GM23338 (cell line): Measurements from ENCODE around the gene AKAP13. TPM values are rescaled to one million over a fixed set of nuclear protein-coding genes. Genes with fewer than 3 reads are reported as not detected.

Source experiments
- ATAC-seq: fragments of 200-7000 bp; cut with Tn5 transposase; 3 replicates; pipeline ENCODE4 v1.9.1; 2020
- DNase-seq: peaks from one replicate; pipeline ENCODE4 v3.0.0-alpha.2; 2015; ENCODE audit warnings: low spot score
- H2AFZ ChIP-seq: fragments of 200-600 bp; sonication (generic); 2 replicates; pipeline ENCODE4 v1.8.0; 2016; ENCODE audit warnings: antibody characterized with exemption, mild to moderate bottlenecking, moderate library complexity
- H3F3A ChIP-seq: fragments of 200-600 bp; sonication (generic); replicated peaks from 2 replicates; pipeline ENCODE4 v1.8.0; 2017; ENCODE audit warnings: antibody characterized with exemption, mixed run types, low read depth
- H3K27ac ChIP-seq: fragments of 200-600 bp; sonication (generic); 2 replicates; pipeline ENCODE4 v1.6.1; 2016; ENCODE audit warnings: low read depth
- H3K27me3 ChIP-seq: fragments of 200-600 bp; sonication (generic); 2 replicates; pipeline ENCODE4 v1.8.0; 2016; ENCODE audit warnings: mild to moderate bottlenecking, mixed run types, moderate library complexity; ENCODE audit not compliant: insufficient read depth
- H3K36me3 ChIP-seq: fragments of 200-600 bp; sonication (generic); 2 replicates; pipeline ENCODE4 v1.8.0; 2016; ENCODE audit warnings: mild to moderate bottlenecking; ENCODE audit not compliant: insufficient read depth
- H3K4me1 ChIP-seq: fragments of 200-600 bp; sonication (generic); 2 replicates; pipeline ENCODE4 v1.8.0; 2016; ENCODE audit warnings: mild to moderate bottlenecking, moderate library complexity; ENCODE audit not compliant: insufficient read depth
- H3K4me2 ChIP-seq: fragments of 200-600 bp; sonication (generic); 2 replicates; pipeline ENCODE4 v1.7.1; 2017; ENCODE audit warnings: mixed run types
- H3K4me3 ChIP-seq: fragments of 200-600 bp; sonication (generic); 2 replicates; pipeline ENCODE4 v1.6.1; 2016; ENCODE audit warnings: mixed run types
- H3K79me2 ChIP-seq: fragments of 200-600 bp; sonication (generic); replicated peaks from 2 replicates; pipeline ENCODE4 v1.8.0; 2017; ENCODE audit warnings: mild to moderate bottlenecking; ENCODE audit not compliant: insufficient read depth
- H3K9me2 ChIP-seq: fragments of 200-600 bp; sonication (generic); 2 replicates; pipeline ENCODE4 v1.8.0; 2017; ENCODE audit not compliant: insufficient read depth
- H4K20me1 ChIP-seq: fragments of 200-600 bp; sonication (generic); replicated peaks from 2 replicates; pipeline ENCODE4 v1.8.0; 2017; ENCODE audit warnings: mild to moderate bottlenecking; ENCODE audit not compliant: insufficient read depth
- H3K27ac Mint-ChIP-seq: 2 replicates; pipeline ENCODE4 v1.8.0; 2020; ENCODE audit warnings: inconsistent platforms, mild to moderate bottlenecking, moderate library complexity, mixed read lengths
- H3K27me3 Mint-ChIP-seq: 3 replicates; pipeline ENCODE4 v1.8.0; 2022; ENCODE audit warnings: low read depth, mild to moderate bottlenecking, moderate library complexity, mixed read lengths, inconsistent platforms; ENCODE audit not compliant: insufficient read depth, poor library complexity
- H3K36me3 Mint-ChIP-seq: 3 replicates; pipeline ENCODE4 v1.8.0; 2021; ENCODE audit warnings: low read depth, mild to moderate bottlenecking, inconsistent platforms, moderate library complexity, mixed read lengths
- H3K4me1 Mint-ChIP-seq: 3 replicates; pipeline ENCODE4 v1.8.0; 2020; ENCODE audit warnings: mild to moderate bottlenecking, inconsistent platforms, mixed read lengths
- H3K4me3 Mint-ChIP-seq: 3 replicates; pipeline ENCODE4 v1.8.0; 2021; ENCODE audit warnings: moderate library complexity, mild to moderate bottlenecking, inconsistent platforms, mixed read lengths
- H3K9me3 Mint-ChIP-seq: 3 replicates; pipeline ENCODE4 v1.8.0; 2020; ENCODE audit warnings: moderate library complexity, mild to moderate bottlenecking, inconsistent platforms, mixed read lengths
- CREB1 ChIP-seq: fragments of 250-450 bp; sonication (Bioruptor Pico); IDR thresholded peaks from 2 replicates; pipeline ENCODE4 v1.5.0; 2020; ENCODE audit warnings: low read depth, mild to moderate bottlenecking, moderate library complexity
- EZH2 ChIP-seq: fragments of 200-600 bp; sonication (generic); IDR thresholded peaks from one replicate; pipeline ENCODE4 v1.8.0; 2017; ENCODE audit warnings: antibody characterized with exemption, mild to moderate bottlenecking, low read depth; ENCODE audit not compliant: unreplicated experiment
- EZH2phosphoT487 ChIP-seq: fragments of 200-600 bp; sonication (generic); IDR thresholded peaks from one replicate; pipeline ENCODE4 v1.8.1; 2018; ENCODE audit warnings: antibody characterized with exemption; ENCODE audit not compliant: unreplicated experiment
- JUNB ChIP-seq: IDR thresholded peaks from one replicate; pipeline ENCODE4 v1.6.1; 2016; ENCODE audit warnings: antibody characterized with exemption; ENCODE audit not compliant: unreplicated experiment
- NANOG ChIP-seq: IDR thresholded peaks from 2 replicates; pipeline ENCODE4 v1.6.1; 2016; ENCODE audit warnings: antibody characterized with exemption, borderline replicate concordance
- POLR2AphosphoS5 ChIP-seq: IDR thresholded peaks from 2 replicates; pipeline ENCODE4 v1.6.1; 2016; ENCODE audit warnings: antibody characterized with exemption, low read depth
- STAT1 ChIP-seq: IDR thresholded peaks from one replicate; pipeline ENCODE4 v1.6.1; 2016; ENCODE audit warnings: antibody characterized with exemption; ENCODE audit not compliant: unreplicated experiment
- ZNF114 ChIP-seq: fragments of 250-450 bp; sonication (Bioruptor Pico); IDR thresholded peaks from 2 replicates; pipeline ENCODE4 v1.5.0; 2020; ENCODE audit warnings: mild to moderate bottlenecking, moderate library complexity
- ZNF331 ChIP-seq: fragments of 250-450 bp; sonication (Bioruptor Pico); IDR thresholded peaks from 2 replicates; pipeline ENCODE4 v1.5.0; 2020; ENCODE audit warnings: low read depth, mild to moderate bottlenecking, moderate library complexity
- polyA plus RNA-seq: library from polyadenylated mRNA; unstranded; fragments of >200 nt; fragmentation: Nextera tagmentation; extraction: Ambion mirVana; gene quantifications from 2 replicates; pipeline ENCODE4 v1.2.1, GENCODE V29; 2016
- total RNA-seq: library from RNA; depleted of rRNA; stranded (reverse); fragments of >200 nt; shearing (Covaris generic); gene quantifications from 2 replicates; pipeline ENCODE4 v1.2.3, GENCODE V29; 2014
- TF ChIP-seq, protein P1 (sequence below): IDR thresholded peaks from one replicate; pipeline ENCODE4 v1.6.1; 2018; ENCODE audit warnings: antibody characterized with exemption; ENCODE audit not compliant: unreplicated experiment
- TF ChIP-seq, protein P2 (sequence below): fragments of 250-450 bp; sonication (Bioruptor Pico); IDR thresholded peaks from 2 replicates; pipeline ENCODE4 v1.5.0; 2020; ENCODE audit warnings: mild to moderate bottlenecking, moderate library complexity
- TF ChIP-seq, protein P3 (sequence below): IDR thresholded peaks from 2 replicates; pipeline ENCODE4 v1.6.1; 2016; ENCODE audit warnings: antibody characterized with exemption
- TF ChIP-seq, protein P4 (sequence below), 2 experiments: fragments of 200-600 bp in 1 of 2; sonication (generic) in 1 of 2; conservative IDR thresholded peaks; 2 replicates each; pipeline versions ENCODE4 v1.5.1 to v1.6.1; 2016 to 2017; ENCODE audit warnings: antibody characterized with exemption in 2 of 2, low read depth in 2 of 2, mild to moderate bottlenecking in 2 of 2, moderate library complexity in 1 of 2

AKAP13 gene
- total and polyA plus RNA-seq, 2 experiments from 2014 or later = 46.2 to 60.7 TPM

DNA sequence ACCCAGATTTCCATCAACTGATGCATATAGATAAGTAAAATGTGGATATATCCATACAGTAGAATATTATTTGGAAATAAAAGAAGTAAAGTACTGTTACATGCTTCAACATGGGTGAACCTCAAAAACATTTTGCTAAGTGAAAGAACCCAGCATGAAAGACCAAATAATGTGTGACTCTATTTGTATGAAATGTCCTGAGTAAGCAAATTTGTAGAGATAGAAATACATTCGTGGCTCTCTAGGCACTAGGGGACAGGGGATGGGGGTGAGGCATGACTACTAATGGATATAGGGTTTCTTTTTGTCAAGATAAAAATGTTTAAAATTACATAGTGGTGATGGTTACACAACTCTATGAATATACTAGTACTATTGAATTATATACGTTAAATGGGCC, 250.6 kb downstream of the AKAP13 start:
- no peaks in the 10 kb centered on the region for H3K36me3 ChIP-seq
- H3F3A ChIP-seq = no peaks in the 10 kb centered on the region
- Mint-ChIP-seq H3K4me3 (no peak overlapping the region), H3K27ac (no peak overlapping the region; the same call in 1 of the 2 replicates), H3K36me3 (no peaks in the 10 kb centered on the region), H3K27me3 (no peaks in the 10 kb centered on the region), H3K4me1 (peaks cover 7% of the 10 kb centered on the region; the same call in 1 of the 3 replicates), H3K9me3 (no peaks in the 10 kb centered on the region)
- no peak overlapping the region for H3K4me3 ChIP-seq
- H3K79me2 ChIP-seq = no peaks in the 10 kb centered on the region; the same call in 1 of the 2 replicates
- no peaks in the 10 kb centered on the region; the same call in 1 of the 2 replicates for H4K20me1 ChIP-seq
- no peaks in the 10 kb centered on the region for H3K4me1 ChIP-seq
- H2AFZ ChIP-seq = no peak overlapping the region
- no peak overlapping the region for H3K27ac ChIP-seq
- no peaks in the 10 kb centered on the region for H3K27me3 ChIP-seq
- TF ChIP-seq STAT1 = no peak
- TF ChIP-seq CREB1 (CRISPR knock-in tag) = no peak
- no peak for TF ChIP-seq EZH2
- no peak for TF ChIP-seq POLR2AphosphoS5
- TF ChIP-seq NANOG = no peak
- no peak for TF ChIP-seq ZNF114 (CRISPR knock-in tag)
- TF ChIP-seq, protein P1, sequence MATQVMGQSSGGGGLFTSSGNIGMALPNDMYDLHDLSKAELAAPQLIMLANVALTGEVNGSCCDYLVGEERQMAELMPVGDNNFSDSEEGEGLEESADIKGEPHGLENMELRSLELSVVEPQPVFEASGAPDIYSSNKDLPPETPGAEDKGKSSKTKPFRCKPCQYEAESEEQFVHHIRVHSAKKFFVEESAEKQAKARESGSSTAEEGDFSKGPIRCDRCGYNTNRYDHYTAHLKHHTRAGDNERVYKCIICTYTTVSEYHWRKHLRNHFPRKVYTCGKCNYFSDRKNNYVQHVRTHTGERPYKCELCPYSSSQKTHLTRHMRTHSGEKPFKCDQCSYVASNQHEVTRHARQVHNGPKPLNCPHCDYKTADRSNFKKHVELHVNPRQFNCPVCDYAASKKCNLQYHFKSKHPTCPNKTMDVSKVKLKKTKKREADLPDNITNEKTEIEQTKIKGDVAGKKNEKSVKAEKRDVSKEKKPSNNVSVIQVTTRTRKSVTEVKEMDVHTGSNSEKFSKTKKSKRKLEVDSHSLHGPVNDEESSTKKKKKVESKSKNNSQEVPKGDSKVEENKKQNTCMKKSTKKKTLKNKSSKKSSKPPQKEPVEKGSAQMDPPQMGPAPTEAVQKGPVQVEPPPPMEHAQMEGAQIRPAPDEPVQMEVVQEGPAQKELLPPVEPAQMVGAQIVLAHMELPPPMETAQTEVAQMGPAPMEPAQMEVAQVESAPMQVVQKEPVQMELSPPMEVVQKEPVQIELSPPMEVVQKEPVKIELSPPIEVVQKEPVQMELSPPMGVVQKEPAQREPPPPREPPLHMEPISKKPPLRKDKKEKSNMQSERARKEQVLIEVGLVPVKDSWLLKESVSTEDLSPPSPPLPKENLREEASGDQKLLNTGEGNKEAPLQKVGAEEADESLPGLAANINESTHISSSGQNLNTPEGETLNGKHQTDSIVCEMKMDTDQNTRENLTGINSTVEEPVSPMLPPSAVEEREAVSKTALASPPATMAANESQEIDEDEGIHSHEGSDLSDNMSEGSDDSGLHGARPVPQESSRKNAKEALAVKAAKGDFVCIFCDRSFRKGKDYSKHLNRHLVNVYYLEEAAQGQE = no peak
- TF ChIP-seq JUNB = no peak
- TF ChIP-seq, protein P2, sequence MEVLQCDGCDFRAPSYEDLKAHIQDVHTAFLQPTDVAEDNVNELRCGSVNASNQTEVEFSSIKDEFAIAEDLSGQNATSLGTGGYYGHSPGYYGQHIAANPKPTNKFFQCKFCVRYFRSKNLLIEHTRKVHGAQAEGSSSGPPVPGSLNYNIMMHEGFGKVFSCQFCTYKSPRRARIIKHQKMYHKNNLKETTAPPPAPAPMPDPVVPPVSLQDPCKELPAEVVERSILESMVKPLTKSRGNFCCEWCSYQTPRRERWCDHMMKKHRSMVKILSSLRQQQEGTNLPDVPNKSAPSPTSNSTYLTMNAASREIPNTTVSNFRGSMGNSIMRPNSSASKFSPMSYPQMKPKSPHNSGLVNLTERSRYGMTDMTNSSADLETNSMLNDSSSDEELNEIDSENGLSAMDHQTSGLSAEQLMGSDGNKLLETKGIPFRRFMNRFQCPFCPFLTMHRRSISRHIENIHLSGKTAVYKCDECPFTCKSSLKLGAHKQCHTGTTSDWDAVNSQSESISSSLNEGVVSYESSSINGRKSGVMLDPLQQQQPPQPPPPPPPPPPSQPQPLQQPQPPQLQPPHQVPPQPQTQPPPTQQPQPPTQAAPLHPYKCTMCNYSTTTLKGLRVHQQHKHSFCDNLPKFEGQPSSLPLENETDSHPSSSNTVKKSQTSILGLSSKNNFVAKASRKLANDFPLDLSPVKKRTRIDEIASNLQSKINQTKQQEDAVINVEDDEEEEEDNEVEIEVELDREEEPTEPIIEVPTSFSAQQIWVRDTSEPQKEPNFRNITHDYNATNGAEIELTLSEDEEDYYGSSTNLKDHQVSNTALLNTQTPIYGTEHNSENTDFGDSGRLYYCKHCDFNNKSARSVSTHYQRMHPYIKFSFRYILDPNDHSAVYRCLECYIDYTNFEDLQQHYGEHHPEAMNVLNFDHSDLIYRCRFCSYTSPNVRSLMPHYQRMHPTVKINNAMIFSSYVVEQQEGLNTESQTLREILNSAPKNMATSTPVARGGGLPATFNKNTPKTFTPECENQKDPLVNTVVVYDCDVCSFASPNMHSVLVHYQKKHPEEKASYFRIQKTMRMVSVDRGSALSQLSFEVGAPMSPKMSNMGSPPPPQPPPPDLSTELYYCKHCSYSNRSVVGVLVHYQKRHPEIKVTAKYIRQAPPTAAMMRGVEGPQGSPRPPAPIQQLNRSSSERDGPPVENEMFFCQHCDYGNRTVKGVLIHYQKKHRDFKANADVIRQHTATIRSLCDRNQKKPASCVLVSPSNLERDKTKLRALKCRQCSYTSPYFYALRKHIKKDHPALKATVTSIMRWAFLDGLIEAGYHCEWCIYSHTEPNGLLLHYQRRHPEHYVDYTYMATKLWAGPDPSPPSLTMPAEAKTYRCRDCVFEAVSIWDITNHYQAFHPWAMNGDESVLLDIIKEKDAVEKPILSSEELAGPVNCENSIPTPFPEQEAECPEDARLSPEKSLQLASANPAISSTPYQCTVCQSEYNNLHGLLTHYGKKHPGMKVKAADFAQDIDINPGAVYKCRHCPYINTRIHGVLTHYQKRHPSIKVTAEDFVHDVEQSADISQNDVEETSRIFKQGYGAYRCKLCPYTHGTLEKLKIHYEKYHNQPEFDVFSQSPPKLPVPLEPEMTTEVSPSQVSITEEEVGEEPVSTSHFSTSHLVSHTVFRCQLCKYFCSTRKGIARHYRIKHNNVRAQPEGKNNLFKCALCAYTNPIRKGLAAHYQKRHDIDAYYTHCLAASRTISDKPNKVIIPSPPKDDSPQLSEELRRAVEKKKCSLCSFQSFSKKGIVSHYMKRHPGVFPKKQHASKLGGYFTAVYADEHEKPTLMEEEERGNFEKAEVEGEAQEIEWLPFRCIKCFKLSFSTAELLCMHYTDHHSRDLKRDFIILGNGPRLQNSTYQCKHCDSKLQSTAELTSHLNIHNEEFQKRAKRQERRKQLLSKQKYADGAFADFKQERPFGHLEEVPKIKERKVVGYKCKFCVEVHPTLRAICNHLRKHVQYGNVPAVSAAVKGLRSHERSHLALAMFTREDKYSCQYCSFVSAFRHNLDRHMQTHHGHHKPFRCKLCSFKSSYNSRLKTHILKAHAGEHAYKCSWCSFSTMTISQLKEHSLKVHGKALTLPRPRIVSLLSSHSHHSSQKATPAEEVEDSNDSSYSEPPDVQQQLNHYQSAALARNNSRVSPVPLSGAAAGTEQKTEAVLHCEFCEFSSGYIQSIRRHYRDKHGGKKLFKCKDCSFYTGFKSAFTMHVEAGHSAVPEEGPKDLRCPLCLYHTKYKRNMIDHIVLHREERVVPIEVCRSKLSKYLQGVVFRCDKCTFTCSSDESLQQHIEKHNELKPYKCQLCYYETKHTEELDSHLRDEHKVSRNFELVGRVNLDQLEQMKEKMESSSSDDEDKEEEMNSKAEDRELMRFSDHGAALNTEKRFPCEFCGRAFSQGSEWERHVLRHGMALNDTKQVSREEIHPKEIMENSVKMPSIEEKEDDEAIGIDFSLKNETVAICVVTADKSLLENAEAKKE = no peak
- TF ChIP-seq ZNF331 (CRISPR knock-in tag) = no peak
- TF ChIP-seq, protein P3, sequence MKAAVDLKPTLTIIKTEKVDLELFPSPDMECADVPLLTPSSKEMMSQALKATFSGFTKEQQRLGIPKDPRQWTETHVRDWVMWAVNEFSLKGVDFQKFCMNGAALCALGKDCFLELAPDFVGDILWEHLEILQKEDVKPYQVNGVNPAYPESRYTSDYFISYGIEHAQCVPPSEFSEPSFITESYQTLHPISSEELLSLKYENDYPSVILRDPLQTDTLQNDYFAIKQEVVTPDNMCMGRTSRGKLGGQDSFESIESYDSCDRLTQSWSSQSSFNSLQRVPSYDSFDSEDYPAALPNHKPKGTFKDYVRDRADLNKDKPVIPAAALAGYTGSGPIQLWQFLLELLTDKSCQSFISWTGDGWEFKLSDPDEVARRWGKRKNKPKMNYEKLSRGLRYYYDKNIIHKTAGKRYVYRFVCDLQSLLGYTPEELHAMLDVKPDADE = no peak
- no peak for TF ChIP-seq EZH2phosphoT487
- TF ChIP-seq, protein P4, sequence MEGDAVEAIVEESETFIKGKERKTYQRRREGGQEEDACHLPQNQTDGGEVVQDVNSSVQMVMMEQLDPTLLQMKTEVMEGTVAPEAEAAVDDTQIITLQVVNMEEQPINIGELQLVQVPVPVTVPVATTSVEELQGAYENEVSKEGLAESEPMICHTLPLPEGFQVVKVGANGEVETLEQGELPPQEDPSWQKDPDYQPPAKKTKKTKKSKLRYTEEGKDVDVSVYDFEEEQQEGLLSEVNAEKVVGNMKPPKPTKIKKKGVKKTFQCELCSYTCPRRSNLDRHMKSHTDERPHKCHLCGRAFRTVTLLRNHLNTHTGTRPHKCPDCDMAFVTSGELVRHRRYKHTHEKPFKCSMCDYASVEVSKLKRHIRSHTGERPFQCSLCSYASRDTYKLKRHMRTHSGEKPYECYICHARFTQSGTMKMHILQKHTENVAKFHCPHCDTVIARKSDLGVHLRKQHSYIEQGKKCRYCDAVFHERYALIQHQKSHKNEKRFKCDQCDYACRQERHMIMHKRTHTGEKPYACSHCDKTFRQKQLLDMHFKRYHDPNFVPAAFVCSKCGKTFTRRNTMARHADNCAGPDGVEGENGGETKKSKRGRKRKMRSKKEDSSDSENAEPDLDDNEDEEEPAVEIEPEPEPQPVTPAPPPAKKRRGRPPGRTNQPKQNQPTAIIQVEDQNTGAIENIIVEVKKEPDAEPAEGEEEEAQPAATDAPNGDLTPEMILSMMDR (conservative IDR thresholded peaks at IDR 0.05; ENCODE audit: low read depth in 2 of 2) = no peak
- no peak overlapping the region for H3K4me2 ChIP-seq
- no peak for ATAC-seq
- no peaks in the 10 kb centered on the region for H3K9me2 ChIP-seq
- DNase-seq = no peak
